ENCODE data around the gene AZI2.

DNA sequence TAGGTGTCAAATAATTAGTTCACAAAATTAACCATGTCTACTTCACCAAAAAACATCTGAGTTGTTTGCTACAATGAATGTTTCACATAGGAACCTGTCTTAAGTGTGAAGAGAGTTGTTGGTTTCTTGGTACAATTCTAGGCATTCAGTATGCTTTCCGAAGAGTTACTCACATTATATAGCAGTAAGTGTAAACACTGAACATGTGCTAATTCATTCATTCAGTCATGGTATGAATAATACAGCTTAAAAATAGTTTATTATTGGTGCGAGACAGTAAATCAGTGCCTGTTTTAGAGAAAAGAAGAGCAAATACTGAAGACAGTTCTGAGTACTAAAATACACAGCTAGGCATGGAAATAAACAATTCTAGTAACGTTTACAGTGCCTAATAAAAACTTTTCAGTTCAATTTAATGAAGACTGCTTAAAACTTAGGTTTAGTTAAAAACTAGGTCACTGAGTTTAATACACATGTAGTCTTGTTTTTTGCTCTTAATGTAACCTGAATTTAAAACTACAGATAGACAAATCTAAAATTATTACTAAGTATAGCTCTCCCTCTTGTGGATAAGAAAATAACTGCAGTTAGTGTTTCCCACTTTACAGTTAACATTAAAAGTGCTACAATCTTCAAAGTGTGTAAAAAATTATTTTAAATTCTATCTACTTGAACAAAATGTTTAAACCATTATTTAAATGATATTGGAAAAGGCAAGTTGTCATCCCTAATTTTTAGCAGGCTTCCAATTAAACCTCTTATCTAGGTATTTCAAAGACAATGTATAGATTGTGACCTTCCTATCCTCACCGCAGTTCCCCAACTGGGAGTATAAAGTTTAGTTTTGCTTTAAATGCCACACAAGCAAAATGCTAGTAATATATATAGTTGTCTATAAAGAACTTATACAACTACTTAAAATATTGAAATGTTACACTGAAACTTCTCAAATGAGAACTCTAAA, 20.2 kb downstream of the AZI2 start:
- TF ChIP-seq, protein P1, sequence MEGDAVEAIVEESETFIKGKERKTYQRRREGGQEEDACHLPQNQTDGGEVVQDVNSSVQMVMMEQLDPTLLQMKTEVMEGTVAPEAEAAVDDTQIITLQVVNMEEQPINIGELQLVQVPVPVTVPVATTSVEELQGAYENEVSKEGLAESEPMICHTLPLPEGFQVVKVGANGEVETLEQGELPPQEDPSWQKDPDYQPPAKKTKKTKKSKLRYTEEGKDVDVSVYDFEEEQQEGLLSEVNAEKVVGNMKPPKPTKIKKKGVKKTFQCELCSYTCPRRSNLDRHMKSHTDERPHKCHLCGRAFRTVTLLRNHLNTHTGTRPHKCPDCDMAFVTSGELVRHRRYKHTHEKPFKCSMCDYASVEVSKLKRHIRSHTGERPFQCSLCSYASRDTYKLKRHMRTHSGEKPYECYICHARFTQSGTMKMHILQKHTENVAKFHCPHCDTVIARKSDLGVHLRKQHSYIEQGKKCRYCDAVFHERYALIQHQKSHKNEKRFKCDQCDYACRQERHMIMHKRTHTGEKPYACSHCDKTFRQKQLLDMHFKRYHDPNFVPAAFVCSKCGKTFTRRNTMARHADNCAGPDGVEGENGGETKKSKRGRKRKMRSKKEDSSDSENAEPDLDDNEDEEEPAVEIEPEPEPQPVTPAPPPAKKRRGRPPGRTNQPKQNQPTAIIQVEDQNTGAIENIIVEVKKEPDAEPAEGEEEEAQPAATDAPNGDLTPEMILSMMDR (conservative IDR thresholded peaks at IDR 0.05; ENCODE audit: low read depth, low read length), result peak; percentile 78
- no peak for TF ChIP-seq EZH2 (IDR thresholded peaks at IDR 0.05; ENCODE audit: borderline replicate concordance, low read depth, low read length, poor library complexity, severe bottlenecking)
